Measurements from ENCODE around the gene MYLK.

MYLK gene

GRCh38 chr3:123765475-123766128 lies 118.5 kb downstream of the MYLK start:
- peak; percentile 50 for DNase-seq (ENCODE audit: low read depth)
- no peak for TF ChIP-seq CTCF (IDR thresholded peaks at IDR 0.05; ENCODE audit: control insufficient read depth, extremely low read depth, insufficient read depth)
- H3K4me3 ChIP-seq (ENCODE audit: low read depth, low read length): no peak overlapping the region

- TF ChIP-seq CTCF (IDR thresholded peaks at IDR 0.05; ENCODE audit: control insufficient read depth, extremely low read depth, insufficient read depth): no peak
- no peak for DNase-seq (ENCODE audit: low read depth)
Observed at GRCh38 chr3:123764647-123765046, 119.5 kb downstream of the MYLK start.

GRCh38 chr3:123762805-123763204 lies 121.3 kb downstream of the MYLK start:
- H3K4me3 ChIP-seq (ENCODE audit: low read depth, low read length): no peak overlapping the region
- DNase-seq (ENCODE audit: low read depth): no peak
- no peak for TF ChIP-seq CTCF (IDR thresholded peaks at IDR 0.05; ENCODE audit: control insufficient read depth, extremely low read depth, insufficient read depth)

More at GRCh38 chr3:123764647-123765046, 119.5 kb downstream of the MYLK start:
- H3K4me3 ChIP-seq (ENCODE audit: low read depth, low read length): no peak overlapping the region

GRCh38 chr3:123760817-123761216 lies 123.3 kb downstream of the MYLK start:
- no peak for TF ChIP-seq CTCF (IDR thresholded peaks at IDR 0.05; ENCODE audit: control insufficient read depth, extremely low read depth, insufficient read depth)
- DNase-seq (ENCODE audit: low read depth): no peak
- no peak overlapping the region for H3K4me3 ChIP-seq (ENCODE audit: low read depth, low read length)

GRCh38 chr3:123759871-123760270 lies 124.3 kb downstream of the MYLK start:
- H3K4me3 ChIP-seq (ENCODE audit: low read depth, low read length): no peak overlapping the region
- no peak for TF ChIP-seq CTCF (IDR thresholded peaks at IDR 0.05; ENCODE audit: control insufficient read depth, extremely low read depth, insufficient read depth)
- DNase-seq (ENCODE audit: low read depth): no peak

- no peak overlapping the region for H3K4me3 ChIP-seq (ENCODE audit: low read depth, low read length)
- no peak for TF ChIP-seq CTCF (IDR thresholded peaks at IDR 0.05; ENCODE audit: control insufficient read depth, extremely low read depth, insufficient read depth)
- DNase-seq (ENCODE audit: low read depth): no peak
Observed at GRCh38 chr3:123759311-123759710, 124.8 kb downstream of the MYLK start.

- TF ChIP-seq CTCF (IDR thresholded peaks at IDR 0.05; ENCODE audit: control insufficient read depth, extremely low read depth, insufficient read depth): no peak
- no peak for DNase-seq (ENCODE audit: low read depth)
- H3K4me3 ChIP-seq (ENCODE audit: low read depth, low read length): no peak overlapping the region
Observed at GRCh38 chr3:123758081-123758564, 126.0 kb downstream of the MYLK start.
